ACC112 (cell line): ENCODE results near the gene ZNF346.

ENCODE experiments used
- H2AFZ ChIP-seq: fragments of 200-600 bp; sonication (generic); one replicate; pipeline ENCODE4 v1.6.0; 2017; ENCODE audit warnings: antibody characterized with exemption, low read length; ENCODE audit not compliant: unreplicated experiment
- H3K27ac ChIP-seq: fragments of 200-600 bp; sonication (generic); 2 replicates; pipeline ENCODE4 v1.5.1; 2014; ENCODE audit warnings: low read depth, mild to moderate bottlenecking, antibody characterized with exemption, low read length, moderate library complexity
- H3K27me3 ChIP-seq: fragments of 200-600 bp; sonication (generic); 2 replicates; pipeline ENCODE4 v1.6.1; 2014; ENCODE audit warnings: mild to moderate bottlenecking, antibody characterized with exemption, low read length, moderate library complexity, mixed read lengths; ENCODE audit not compliant: insufficient read depth
- H3K36me3 ChIP-seq: fragments of 200-600 bp; sonication (generic); 2 replicates; pipeline ENCODE4 v1.6.1; 2016; ENCODE audit warnings: mild to moderate bottlenecking, antibody characterized with exemption, low read length, moderate library complexity, mixed read lengths; ENCODE audit not compliant: insufficient read depth
- H3K4me1 ChIP-seq: fragments of 200-600 bp; sonication (generic); one replicate; pipeline ENCODE4 v1.6.1; 2016; ENCODE audit warnings: low read length, mixed read lengths; ENCODE audit not compliant: insufficient read depth, unreplicated experiment, control insufficient read depth
- H3K4me3 ChIP-seq: fragments of 200-600 bp; sonication (generic); 2 replicates; pipeline ENCODE4 v1.5.1; 2014; ENCODE audit warnings: mild to moderate bottlenecking, low read depth, low read length
- H3K79me2 ChIP-seq: fragments of 200-600 bp; sonication (generic); one replicate; pipeline ENCODE4 v1.6.0; 2016; ENCODE audit warnings: low read length; ENCODE audit not compliant: control insufficient read depth, unreplicated experiment, insufficient read depth

ZNF346 gene

DNA sequence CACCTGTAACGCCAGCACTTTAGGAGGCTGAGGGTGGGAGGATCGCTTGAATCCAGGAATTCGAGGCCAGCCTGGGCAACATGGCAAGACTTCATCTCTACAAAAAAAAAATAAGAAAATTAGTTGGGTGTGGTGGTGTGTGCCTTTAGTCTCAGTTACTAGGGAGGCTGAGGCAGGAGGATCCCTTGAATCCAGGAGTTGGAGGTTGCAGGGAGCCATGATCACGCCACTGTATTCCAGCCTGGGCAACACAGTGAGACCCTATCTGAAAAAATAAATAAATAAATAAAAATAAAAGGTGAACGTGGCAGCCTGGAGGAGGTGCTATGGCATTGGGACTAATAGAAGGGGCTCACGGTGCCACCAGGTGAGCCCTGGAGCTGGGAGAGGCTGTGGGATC lies 71.3 kb downstream of the ZNF346 start:
- H3K79me2 ChIP-seq: no peaks in the 10 kb centered on the region
- no peaks in the 10 kb centered on the region for H3K36me3 ChIP-seq
- no peak overlapping the region for H3K27ac ChIP-seq
- peaks cover 3% of the 10 kb centered on the region for H3K4me1 ChIP-seq
- no peak overlapping the region for H3K4me3 ChIP-seq
- H3K27me3 ChIP-seq: no peaks in the 10 kb centered on the region
- H2AFZ ChIP-seq: no peak overlapping the region

DNA sequence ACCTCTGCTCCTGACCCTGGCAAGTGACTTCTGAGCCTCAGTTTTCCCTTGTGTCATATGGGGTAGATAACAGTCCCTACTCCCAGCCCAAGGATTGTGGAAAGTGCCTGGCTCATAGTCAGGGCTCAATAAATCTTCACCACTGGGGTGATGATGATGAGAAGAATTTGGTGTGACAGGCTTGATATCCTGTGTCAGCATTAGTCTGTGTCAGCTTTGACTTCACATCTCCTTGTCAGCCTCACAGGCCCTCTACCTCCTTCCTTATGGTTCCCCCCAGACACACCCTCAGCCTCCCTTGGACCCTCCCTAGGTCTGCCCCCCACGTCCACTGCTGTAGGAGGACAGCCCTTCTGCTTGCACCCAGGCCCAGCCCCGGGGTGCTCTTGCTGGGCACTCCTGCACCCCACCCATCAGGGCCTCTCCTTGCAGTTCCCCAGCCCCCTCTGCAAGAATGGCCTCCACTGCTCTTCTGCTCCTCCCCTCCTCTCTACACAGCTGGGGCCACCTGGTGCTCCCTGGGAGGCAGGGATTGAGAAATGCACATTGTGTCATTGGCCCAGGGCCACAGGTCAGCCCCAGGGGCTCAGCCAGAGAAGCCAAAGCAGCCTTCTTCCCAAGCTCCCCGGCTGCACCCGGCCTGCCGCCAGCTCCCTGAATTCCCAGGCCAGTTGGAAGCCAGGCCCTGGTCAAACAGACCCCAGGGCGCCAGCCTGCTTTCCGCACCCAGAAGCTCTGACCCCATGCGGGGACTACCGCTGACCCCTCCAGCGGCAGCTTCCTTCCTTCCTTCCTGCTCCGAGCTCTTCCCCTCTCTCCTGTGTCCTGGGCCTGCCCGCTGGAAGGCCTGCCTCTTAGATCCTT lies 72.0 kb downstream of the ZNF346 start:
- Histone ChIP-seq H3K36me3 (no peaks in the 10 kb centered on the region), H3K4me1 (peaks cover 3% of the 10 kb centered on the region), H2AFZ (no peak overlapping the region), H3K27me3 (no peaks in the 10 kb centered on the region), H3K27ac (no peak overlapping the region), H3K4me3 (no peak overlapping the region), H3K79me2 (no peaks in the 10 kb centered on the region)

GRCh38 chr5:177095088-177095669 lies 72.7 kb downstream of the ZNF346 start:
- no peaks in the 10 kb centered on the region for H3K79me2 ChIP-seq
- H3K27ac ChIP-seq: no peak overlapping the region
- no peaks in the 10 kb centered on the region for H3K36me3 ChIP-seq
- no peak overlapping the region for H3K4me3 ChIP-seq
- peaks cover 3% of the 10 kb centered on the region for H3K4me1 ChIP-seq
- no peaks in the 10 kb centered on the region for H3K27me3 ChIP-seq
- H2AFZ ChIP-seq: no peak overlapping the region

DNA sequence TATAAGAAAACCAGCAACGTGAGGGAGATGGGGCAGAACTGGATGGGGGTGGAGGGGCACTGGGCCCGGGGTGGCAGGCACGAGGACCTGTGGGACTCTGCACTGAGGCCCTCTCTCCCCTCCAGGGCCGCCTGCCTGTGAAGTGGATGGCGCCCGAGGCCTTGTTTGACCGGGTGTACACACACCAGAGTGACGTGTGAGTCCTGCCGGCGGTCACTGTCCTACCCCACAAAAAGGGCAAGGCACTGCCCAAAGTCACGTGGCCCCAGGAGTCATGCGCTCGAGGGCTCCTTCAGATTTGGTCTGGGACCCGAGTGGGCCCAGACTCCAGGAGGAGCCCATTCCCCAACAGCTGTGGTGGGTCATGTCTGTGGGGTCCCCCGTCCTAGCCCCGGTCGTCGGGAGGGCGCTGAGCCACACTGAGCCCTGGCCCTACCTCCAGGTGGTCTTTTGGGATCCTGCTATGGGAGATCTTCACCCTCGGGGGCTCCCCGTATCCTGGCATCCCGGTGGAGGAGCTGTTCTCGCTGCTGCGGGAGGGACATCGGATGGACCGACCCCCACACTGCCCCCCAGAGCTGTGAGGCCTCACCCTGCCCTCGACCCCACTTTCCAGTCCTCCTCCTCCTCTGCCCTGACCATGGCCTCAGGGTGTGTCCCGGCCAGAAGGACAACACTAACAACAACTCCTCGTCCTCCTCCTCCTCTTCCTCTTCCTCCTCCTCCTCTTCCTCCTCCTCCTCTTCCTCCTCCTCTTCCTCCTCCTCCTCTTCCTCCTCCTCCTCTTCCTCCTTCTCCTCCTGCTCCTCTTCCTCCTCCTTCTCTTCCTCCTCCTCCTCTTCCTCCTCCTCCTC lies 73.9 kb downstream of the ZNF346 start:
- Histone ChIP-seq H2AFZ (no peak overlapping the region), H3K4me3 (no peak overlapping the region), H3K79me2 (no peaks in the 10 kb centered on the region), H3K27me3 (no peaks in the 10 kb centered on the region), H3K4me1 (peaks cover 5% of the 10 kb centered on the region), H3K36me3 (no peaks in the 10 kb centered on the region), H3K27ac (no peak overlapping the region)

- H3K27me3 ChIP-seq: no peaks in the 10 kb centered on the region
- H3K4me3 ChIP-seq: no peak overlapping the region
- no peaks in the 10 kb centered on the region for H3K36me3 ChIP-seq
- H3K27ac ChIP-seq: no peak overlapping the region
- H3K4me1 ChIP-seq: peaks cover 5% of the 10 kb centered on the region
- H3K79me2 ChIP-seq: no peaks in the 10 kb centered on the region
- H2AFZ ChIP-seq: no peak overlapping the region
Measured at GRCh38 chr5:177097016-177097985, 74.8 kb downstream of the ZNF346 start.

DNA sequence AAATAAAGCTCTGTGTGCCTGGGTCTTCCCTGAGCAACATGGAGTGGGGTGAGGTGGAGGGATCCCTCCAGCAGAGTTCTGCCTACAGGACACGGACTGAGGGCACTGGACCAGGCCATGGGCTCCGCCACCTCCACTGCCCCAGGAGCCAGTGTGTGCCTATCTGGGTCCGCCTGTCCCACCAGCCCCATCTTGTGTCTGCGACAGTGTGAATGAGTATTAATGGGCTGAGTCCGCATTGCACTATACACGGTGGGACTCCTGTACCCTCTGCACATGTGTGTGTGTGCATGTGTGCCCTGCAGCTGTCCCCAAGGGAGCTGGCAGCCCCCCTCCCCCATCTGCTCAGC lies 75.6 kb downstream of the ZNF346 start:
- Histone ChIP-seq H3K4me3 (no peak overlapping the region), H3K27me3 (no peaks in the 10 kb centered on the region), H3K27ac (no peak overlapping the region), H3K36me3 (no peaks in the 10 kb centered on the region), H3K79me2 (no peaks in the 10 kb centered on the region), H2AFZ (no peak overlapping the region), H3K4me1 (peaks cover 5% of the 10 kb centered on the region)

DNA sequence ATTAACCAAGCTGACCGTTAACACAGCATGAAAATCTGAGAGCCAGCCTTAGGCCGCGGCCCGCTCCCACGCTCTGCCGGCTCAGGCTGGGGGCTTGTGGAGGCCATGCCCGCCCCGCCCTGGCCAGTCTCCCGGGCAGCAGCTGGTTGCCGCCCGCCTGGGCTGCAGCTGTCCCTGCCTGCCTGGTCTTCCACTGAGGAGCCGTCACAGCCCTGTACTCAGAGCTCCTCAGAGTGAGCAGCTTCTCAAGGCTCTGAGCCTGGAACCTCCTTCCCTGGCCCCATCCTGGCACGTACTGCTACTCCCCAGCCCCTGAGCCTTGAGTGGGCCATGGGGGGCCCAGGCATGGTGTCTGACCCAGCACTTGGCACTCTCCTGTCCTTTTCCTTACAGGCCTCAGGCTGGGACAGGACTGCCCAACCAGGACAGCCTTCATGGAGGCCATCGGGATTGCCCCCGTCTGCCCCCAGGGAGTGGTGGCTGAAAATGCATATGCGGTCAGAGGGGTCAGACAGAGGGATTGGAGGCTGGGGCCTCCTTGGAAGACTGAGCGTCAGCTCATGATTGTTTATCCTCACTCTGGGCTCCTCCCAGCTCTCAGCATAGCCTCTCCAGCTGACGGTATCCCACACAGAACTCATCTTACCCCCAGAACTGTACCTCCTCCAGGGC lies 76.1 kb downstream of the ZNF346 start:
- H3K79me2 ChIP-seq: no peaks in the 10 kb centered on the region
- no peak overlapping the region for H3K27ac ChIP-seq
- H3K27me3 ChIP-seq: peaks cover 2% of the 10 kb centered on the region; the same call in 1 of the 2 replicates
- no peak overlapping the region for H2AFZ ChIP-seq
- peaks cover 5% of the 10 kb centered on the region for H3K4me1 ChIP-seq
- H3K4me3 ChIP-seq: no peak overlapping the region
- H3K36me3 ChIP-seq: no peaks in the 10 kb centered on the region

DNA sequence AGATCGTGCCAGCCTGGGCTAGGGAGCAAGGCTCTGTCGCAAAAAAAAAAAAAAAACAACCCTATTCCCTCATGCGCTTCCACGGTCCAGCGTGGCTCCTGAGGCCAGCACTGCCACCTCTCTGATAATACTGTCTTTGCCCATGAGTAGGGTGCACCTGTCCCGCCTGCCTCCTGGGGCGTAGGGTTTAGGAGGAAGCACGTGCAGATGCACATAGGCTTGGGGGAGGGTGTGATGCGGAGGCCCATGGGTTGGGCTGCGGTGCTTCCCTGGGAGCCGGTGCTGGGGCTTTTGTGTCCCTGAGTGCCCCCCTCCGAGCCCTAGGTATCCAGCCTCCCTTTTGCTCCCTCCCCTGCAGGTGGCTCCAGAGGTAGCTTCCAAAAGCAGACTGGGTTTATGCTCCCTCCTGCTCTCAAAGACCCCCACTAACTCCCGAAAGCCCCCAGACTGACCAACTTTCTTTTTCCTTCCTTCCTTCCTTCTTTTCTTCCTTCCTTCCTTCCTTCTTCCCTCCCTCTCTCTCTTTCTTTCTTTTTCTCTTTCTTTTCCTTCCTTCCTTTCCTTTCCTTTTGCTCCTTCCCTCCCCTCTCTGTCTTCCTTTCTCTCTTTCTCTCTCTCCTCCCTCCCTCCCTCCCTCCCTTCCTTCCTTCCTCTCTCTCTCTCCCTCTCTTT lies 77.1 kb downstream of the ZNF346 start:
- Histone ChIP-seq H3K27me3 (peaks cover 3% of the 10 kb centered on the region; the same call in 1 of the 2 replicates), H2AFZ (no peak overlapping the region), H3K36me3 (no peaks in the 10 kb centered on the region), H3K27ac (no peak overlapping the region), H3K4me1 (peaks cover 4% of the 10 kb centered on the region), H3K79me2 (no peaks in the 10 kb centered on the region), H3K4me3 (no peak overlapping the region)

DNA sequence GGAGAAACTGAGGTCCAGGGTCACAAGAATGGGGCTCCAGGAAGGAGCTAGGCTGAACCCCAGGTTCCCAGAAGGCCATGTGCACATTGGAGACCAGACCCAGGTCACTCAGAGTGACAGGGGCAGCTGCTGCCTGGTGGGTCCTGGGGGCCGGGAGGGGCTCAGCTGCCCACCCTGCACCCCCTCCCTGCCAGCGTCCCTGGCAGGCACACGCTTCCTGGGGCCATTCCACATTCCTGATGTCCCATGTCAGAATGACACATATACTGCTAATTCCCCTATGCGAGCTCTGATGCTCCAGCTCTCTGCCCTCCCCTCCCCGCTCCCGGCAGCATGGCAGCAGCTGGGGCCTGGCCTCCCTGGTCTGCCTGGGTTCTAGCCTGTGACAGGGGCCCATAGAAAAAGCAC lies 78.2 kb downstream of the ZNF346 start:
- no peak overlapping the region for H3K4me3 ChIP-seq
- H3K4me1 ChIP-seq: peaks cover 3% of the 10 kb centered on the region
- no peak overlapping the region for H2AFZ ChIP-seq
- no peak overlapping the region for H3K27ac ChIP-seq
- H3K36me3 ChIP-seq: no peaks in the 10 kb centered on the region
- H3K27me3 ChIP-seq: peaks cover 3% of the 10 kb centered on the region; the same call in 1 of the 2 replicates
- H3K79me2 ChIP-seq: no peaks in the 10 kb centered on the region
